Fibroblast of villous mesenchyme (primary cell): Measurements from ENCODE around the gene PRKCH. TPM values are rescaled to one million over a fixed set of nuclear protein-coding genes. Genes with fewer than 3 reads are reported as not detected.

Source experiments
- DNase-seq: peaks from one replicate; pipeline ENCODE4 v3.0.0-alpha.2; 2010; ENCODE audit warnings: low read depth
- H3K4me3 ChIP-seq: 2 replicates; pipeline ENCODE4 v1.5.1; 2011; ENCODE audit warnings: low read depth, mild to moderate bottlenecking, low read length
- total RNA-seq: library from RNA; depleted of rRNA; stranded (reverse); fragments of >200 nt; gene quantifications from 2 replicates; pipeline ENCODE4 v1.2.3, GENCODE V29; 2012
- TF ChIP-seq, protein P1 (sequence below): IDR thresholded peaks from 2 replicates; pipeline ENCODE4 v1.5.1; 2012; ENCODE audit warnings: low read depth, mild to moderate bottlenecking, low read length; ENCODE audit not compliant: insufficient read depth

Gene PRKCH
- total RNA-seq, 1 donor = 2.6 TPM

- no peak overlapping the region for H3K4me3 ChIP-seq
- TF ChIP-seq, protein P1, sequence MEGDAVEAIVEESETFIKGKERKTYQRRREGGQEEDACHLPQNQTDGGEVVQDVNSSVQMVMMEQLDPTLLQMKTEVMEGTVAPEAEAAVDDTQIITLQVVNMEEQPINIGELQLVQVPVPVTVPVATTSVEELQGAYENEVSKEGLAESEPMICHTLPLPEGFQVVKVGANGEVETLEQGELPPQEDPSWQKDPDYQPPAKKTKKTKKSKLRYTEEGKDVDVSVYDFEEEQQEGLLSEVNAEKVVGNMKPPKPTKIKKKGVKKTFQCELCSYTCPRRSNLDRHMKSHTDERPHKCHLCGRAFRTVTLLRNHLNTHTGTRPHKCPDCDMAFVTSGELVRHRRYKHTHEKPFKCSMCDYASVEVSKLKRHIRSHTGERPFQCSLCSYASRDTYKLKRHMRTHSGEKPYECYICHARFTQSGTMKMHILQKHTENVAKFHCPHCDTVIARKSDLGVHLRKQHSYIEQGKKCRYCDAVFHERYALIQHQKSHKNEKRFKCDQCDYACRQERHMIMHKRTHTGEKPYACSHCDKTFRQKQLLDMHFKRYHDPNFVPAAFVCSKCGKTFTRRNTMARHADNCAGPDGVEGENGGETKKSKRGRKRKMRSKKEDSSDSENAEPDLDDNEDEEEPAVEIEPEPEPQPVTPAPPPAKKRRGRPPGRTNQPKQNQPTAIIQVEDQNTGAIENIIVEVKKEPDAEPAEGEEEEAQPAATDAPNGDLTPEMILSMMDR = no peak
- DNase-seq = no peak
Measured at GRCh38 chr14:61480704-61481285, 159.4 kb downstream of the PRKCH start.

DNA sequence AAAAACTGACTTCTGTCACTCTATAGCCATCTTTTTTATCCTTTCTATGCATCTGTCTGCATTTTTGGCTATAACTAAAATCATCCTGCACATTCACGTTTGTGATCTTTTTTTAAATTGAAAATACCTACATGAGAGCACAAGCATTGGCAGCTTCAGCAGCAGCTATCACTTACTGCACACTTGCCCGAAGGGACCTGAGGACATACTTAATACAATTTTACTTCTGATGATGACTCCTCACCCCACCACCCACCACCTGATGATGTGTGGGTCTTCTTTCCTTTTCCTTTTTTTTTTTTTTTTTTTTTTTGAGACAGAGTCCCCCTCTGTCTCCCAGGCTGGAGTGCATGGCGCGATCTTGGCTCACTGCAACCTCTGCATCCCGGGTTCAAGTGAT is 160.3 kb downstream of the PRKCH start:
- no peak for DNase-seq

DNA sequence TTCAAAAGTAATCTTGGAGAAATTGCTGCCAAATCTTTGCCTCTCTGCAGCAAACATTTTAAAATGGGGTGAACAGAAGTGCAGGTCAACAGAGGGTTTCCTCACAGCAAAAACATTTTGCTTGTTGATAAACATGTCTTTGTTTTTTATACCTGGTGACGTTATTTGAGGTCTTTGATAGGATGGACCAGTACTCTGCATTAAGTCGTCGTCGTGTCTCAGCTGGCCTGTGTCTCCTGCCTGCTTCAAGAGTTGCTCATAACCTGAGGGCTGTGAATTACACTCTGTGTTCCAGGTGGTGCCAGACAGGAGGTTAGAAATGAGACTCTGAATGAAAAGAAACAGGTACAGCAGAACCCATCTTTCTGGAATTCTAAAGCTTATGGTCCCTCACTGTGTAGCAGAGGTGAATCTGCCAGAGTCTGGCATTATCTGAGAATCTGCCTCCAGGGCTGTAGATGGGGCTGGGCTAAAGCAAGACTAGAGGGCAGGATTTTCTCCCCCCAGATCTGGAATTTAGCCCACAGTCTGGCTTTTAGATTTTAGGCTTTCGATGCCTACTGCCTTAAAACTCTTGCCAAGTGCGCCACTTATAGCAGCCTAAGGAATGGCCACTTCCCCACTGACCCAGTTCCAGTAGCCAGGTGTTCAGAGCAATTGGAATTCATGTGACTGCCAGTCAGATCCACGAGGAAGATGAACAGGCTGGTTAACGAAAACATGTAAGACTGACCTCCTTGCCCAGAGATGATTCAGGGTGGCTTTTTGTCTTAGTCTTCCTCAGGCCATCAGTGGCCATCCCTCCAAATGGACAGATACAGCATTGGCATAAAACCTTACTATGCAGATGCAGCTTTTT is 161.2 kb downstream of the PRKCH start:
- peak; percentile 87 for DNase-seq
- TF ChIP-seq, protein P1 = no peak
- H3K4me3 ChIP-seq = no peak overlapping the region

More for the DNA sequence above, 160.3 kb downstream of the PRKCH start:
- no peak overlapping the region for H3K4me3 ChIP-seq
- TF ChIP-seq, protein P1 = no peak

DNA sequence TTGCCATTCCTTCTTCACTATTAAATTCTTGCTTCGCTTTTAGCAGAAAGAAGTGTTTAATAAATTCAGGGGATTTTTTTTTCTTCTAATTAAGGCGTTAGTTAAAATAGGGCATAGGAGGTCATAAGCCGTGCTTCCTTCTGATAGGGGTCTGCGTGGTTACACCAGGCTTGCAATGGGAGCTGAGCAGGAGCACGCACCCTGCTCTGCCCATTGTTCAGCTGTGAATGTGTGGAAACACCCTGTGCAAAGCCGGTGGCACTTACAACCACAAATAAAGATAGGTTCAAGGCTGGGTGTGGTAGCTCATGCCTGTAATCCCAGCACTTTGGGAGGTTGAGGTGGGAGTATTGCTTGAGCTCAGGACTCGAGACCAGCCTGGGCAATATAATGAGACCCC is 162.1 kb downstream of the PRKCH start:
- H3K4me3 ChIP-seq = no peak overlapping the region
- DNase-seq = no peak
- TF ChIP-seq, protein P1 = no peak

- DNase-seq = no peak
- TF ChIP-seq, protein P1 = no peak
- no peak overlapping the region for H3K4me3 ChIP-seq
Measured at GRCh38 chr14:61484031-61484430, 162.7 kb downstream of the PRKCH start.

DNA sequence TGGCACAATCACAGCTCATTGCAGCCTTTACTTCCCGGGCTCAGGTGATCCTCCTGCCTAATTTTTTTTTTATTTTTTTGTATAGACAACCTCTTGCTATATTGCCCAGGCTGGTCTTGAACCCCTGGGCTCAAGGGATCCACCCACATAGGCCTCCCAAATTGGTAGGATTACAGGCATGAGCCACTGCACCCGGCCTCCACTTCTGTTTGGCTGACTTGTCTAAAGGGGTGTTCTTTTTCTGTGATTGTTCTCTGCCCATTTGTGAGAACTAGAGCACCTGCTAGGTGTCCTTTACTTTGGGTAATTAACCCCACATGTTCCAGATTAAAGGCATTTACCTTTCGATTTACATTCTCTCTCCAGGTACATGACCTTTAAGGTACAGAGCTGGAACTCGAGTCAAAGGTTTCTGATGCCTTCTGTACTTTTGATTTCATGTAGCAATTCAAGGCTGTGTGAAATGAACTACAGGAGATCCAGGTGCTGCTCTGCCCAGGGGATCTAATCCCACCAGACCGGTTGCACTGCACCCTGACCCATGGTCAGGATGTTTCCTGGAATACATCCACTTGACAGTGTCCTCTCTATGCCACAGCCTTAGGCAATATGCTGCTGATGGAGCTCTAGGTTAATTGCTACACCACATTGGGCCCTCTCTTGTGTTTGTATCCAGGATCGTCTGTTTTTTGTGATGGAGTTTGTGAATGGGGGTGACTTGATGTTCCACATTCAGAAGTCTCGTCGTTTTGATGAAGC is 163.6 kb downstream of the PRKCH start:
- DNase-seq = peak; percentile 53
- no peak overlapping the region for H3K4me3 ChIP-seq
- TF ChIP-seq, protein P1 = no peak
